Esophagus muscularis mucosa (tissue), 4 donors: ENCODE results near the gene TPSG1.

Source experiments
- EP300 ChIP-seq: sonication (generic); formaldehyde crosslinking; IDR thresholded peaks from one replicate; pipeline ENCODE4 v1.6.1; 2017; ENCODE audit warnings: antibody characterized with exemption
- POLR2A ChIP-seq: fragments of 450-650 bp; IDR thresholded peaks from one replicate; pipeline ENCODE4 v1.6.1; 2017; ENCODE audit warnings: antibody characterized with exemption, moderate library complexity, mild to moderate bottlenecking, low read depth
- POLR2AphosphoS5 ChIP-seq, 2 donors: sonication (generic); formaldehyde crosslinking; IDR thresholded peaks; one replicate each; pipeline ENCODE4 v1.6.1; 2017; ENCODE audit warnings: antibody characterized with exemption in 2 of 2
- TF ChIP-seq, protein P1 (sequence below), 3 experiments: fragments of 200-600 bp in 2 of 3; fragments of 450-650 bp in 1 of 3; sonication (generic) in 2 of 3; IDR thresholded peaks; one replicate each; pipeline ENCODE4 v1.5.1; 2017 to 2019; ENCODE audit warnings: antibody characterized with exemption in 3 of 3, mild to moderate bottlenecking in 2 of 3, moderate library complexity in 1 of 3

DNA sequence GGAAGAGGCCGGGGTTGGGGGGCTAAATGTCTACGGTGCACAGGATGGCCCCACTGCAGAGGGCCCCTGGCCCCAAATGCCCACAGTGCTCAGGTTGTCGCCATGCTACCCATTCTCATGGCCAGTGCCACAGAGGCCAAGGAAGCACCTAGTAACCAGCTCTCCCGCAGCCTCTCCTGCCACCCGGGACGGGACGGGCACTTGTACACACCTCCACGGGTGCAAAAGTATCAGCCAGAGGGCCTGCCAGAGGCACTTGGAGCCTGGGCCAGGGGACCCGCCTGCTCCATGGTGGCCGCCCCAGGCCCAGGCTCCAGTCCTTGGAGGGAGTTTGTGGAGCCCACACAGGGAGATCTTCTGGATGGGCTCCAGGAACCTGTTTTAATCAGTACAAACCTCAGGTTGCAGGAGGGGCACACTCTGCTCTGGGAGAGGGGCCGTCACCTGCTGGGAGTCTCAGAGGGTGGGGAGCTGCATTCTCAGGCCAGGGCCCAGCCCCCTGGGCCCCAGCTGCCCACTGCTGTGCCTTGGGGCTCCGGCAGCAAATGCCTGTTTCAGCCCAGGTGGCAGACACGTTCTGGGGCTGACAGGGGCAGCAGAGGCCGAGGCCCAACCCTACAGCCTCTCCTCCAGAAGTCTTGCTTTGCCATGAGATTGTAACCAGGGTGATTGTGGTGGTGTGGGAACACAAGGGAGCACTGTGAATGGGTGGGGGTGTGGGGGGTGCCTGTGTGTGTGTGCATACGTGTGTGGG, 38.7 kb upstream of the TPSG1 start:
- TF ChIP-seq POLR2A: no peak
- TF ChIP-seq, protein P1, sequence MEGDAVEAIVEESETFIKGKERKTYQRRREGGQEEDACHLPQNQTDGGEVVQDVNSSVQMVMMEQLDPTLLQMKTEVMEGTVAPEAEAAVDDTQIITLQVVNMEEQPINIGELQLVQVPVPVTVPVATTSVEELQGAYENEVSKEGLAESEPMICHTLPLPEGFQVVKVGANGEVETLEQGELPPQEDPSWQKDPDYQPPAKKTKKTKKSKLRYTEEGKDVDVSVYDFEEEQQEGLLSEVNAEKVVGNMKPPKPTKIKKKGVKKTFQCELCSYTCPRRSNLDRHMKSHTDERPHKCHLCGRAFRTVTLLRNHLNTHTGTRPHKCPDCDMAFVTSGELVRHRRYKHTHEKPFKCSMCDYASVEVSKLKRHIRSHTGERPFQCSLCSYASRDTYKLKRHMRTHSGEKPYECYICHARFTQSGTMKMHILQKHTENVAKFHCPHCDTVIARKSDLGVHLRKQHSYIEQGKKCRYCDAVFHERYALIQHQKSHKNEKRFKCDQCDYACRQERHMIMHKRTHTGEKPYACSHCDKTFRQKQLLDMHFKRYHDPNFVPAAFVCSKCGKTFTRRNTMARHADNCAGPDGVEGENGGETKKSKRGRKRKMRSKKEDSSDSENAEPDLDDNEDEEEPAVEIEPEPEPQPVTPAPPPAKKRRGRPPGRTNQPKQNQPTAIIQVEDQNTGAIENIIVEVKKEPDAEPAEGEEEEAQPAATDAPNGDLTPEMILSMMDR (IDR thresholded peaks at IDR 0.05): no peak
- TF ChIP-seq POLR2AphosphoS5 (IDR thresholded peaks at IDR 0.05): no peak
- no peak for TF ChIP-seq EP300
